Activated CD4-positive, alpha-beta T cell treated with anti-CD3 and anti-CD28 coated beads, Interleukin-2, amount 50 U/mL, for 24 hours (primary cell): ENCODE measurements around the gene COL19A1.

Experiments
- DNase-seq, 2 donors: peaks; one replicate each; pipeline ENCODE4 v3.0.0-alpha.2; 2020; ENCODE audit warnings: low read depth in 1 of 2, low spot score in 1 of 2

COL19A1 gene

DNA sequence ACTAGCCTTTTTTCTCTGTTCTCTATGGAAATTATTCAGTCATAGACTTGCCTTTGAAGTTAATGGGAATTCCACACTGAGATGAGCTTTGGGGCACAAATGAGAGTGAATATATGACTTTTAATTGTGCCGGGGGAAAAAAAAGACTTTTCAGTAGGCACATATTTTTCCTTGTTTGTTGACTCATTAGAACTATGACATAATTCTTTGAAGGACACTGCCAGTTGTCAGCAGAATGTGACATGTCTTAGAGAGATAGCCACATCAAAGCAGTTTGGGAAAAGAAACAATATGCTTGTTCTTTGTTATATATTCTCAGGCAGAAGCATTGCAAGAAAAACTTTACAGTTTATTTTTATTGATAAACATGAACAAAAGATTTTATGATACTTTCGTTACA, 298.2 kb downstream of the COL19A1 start:
- no peak for DNase-seq

DNA sequence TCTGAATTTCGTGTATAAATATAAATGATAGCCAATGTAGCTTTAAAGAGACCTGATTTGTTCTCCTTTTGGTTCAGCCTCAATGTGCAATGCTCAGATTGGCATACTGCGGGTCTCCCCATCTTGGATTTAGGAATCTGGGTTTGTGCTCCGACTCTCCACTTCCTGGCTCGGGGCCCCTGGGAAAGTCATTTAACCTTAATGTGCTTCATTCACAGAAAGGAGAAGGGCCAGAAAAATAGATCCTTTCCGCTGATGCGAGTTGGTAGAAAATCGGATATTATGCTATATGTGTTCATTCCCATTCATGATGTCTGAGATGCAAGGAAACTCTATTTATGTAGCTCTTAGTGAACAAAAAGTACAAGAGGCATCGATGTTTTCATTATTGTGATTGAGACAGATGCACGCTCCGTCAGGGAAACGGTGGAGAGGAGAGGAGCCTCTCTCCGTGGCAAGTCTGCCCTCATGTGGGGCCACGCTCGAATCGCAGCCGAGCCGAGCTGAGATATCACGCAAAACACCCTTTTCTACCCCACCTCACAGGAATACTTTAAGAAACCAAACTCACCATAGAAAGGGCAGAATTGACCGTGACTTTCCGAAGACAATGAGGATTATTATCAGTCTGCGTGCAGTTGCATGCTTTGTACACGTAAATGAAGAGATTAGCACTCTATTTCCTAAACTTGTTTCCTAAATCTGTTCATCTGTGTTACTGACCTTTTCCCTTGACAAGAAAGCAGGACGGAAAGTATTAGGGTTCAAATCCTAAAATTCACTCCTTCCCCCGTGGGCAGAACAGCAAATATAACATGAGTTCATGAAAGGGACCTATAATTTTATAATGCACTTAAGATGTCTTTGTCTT, 300.0 kb downstream of the COL19A1 start:
- no peak for DNase-seq

DNA sequence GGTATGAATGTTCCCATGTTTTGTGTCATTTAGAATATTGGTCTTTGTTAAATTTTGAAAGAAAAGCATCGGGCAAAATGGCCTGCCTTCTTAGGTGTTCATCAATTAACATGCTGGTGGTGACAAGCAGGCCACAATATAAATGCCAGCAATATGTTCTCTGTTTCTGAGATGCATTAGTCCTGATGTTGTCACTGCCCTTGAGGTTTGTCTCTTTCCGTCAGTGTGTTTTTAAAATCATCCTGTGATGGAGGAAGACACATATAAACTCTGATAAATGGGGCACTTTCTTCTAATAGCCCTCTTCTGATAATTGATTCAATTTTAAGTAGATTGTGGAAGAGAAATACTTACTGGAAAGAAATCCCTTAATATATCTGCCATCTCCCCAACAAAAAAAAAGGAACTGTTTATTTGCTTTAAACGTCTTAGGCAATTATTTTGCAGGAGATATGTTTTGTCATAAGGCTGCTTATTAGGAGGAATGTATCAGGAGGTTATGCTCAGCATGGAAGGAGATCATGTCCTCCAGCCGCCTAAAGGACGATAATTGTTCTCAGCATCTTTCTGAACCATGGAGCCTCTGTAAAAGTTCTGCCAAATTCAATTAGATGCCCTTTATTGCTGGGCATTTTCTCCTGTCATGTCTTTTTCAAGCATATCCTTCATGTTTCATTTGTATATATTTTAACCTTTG, 302.5 kb downstream of the COL19A1 start:
- no peak for DNase-seq

DNA sequence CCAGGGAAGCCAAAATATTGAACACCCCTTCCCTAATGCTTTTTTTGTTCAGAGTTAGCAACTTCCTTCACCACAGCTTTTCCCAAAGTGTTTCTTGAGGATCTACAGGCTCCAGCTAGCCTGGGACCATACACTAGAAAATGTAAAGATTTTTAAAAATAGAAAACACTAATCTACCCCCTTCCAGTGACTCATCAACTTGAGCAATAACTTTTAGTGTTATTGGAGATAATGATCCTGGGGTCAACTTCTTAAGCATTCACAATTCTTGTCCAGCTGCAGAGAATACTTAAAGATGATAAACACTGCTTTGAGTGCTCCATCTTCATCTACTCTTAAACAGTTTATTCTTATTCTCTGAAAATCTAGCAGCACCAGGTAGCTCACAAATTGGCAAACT, 304.9 kb downstream of the COL19A1 start:
- no peak for DNase-seq

DNA sequence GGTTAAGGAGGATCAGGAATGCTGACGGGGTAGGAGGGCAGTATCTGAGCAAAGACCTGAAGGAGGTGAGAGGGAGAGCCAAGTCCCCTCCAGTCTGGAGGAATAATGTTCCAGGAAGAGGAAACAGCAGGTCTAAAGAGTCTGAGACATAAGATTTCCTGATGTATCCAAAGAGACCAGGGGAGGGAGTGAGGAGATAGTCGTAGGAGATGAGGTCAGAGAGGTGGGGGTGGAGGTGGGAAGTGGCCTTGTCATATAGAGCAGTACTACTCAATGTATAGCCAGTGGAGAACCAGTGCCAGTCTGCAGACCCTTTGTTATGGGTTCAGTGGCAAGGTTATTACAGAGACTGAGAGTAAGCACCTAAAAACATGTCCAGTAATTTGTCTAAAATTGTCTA, 305.9 kb downstream of the COL19A1 start:
- no peak for DNase-seq

DNA sequence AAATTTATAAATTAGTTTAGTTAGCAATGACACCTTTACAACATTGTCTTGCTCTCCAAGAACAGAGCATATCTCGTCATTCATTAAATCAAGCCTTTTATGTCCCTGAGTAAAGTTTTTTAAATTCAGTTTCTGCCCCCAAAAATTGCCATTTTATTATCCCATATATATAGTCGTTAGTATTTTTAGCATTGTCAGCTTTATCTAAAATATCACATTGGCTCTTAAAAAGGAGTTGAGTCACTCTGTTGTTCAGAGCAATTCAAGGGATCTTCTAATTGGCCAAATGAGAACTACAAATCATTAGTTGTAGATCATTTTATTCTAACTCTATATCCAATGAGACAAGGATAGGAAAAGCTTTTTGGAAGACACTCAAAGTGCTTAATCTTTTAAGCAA, 309.4 kb downstream of the COL19A1 start:
- DNase-seq, result no peak

DNA sequence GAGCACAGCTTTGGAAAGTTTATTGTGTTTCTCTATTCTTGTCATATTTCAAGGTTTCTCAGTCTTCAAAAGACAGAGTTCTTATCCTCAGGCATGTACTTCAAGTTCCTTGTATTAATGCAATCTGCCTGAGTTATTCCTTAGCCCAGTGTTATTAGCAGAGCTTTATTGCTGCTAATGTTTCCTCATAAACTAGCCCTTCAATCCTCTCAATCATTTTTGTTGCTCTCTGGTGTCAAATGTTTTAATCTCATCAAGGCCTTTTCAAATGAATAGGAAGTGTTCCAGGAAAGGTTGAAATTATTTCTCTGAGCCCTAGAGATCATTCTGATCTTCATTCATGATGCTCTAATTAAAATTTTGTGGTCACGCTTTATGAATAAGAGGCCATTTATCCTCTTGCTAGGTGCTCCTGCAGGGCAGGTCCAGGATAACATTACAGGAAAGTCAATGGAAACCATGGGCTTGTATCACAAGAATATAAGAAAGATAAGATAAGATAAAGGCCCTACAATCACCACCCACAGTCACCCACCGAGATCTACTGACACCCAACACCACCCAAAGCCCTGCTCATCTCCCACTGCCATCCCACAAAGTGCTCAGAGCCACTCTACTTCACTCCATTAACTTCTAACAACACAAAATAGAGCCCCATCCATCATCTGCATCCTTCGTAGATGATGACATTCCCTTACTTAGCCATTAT, 310.6 kb downstream of the COL19A1 start:
- no peak for DNase-seq

DNA sequence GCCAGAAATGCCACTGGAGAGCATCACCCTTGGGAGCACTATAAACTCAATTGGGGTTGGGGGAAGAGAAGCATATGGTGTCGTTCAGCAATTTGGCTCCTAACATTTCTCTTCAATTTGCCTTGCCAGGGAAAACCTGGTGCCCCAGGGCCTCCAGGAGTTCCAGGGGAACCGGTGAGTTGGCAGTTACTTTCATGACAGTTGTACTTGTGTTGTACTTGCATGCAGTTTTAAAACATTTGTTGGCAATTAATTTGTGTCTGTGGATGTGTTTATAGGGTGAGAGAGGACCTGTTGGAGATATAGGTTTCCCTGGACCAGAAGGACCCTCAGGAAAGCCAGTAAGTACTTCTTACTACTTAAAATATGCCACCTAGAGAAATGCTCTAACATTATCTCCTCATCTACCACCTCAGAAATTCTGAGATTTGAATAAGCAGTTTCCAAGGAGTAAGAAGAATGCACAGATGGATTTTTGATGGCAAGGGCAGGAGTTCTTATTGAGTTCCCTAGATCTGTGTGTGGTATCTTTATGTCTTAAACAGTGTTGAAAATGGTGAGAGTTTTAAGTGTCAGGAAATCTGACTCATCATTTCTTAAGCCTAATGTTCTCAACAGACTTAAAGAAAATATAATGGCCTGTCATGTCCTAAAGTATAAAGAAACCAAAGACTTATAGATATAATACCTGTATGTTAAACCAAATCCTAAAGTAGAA, 314.0 kb downstream of the COL19A1 start:
- no peak for DNase-seq

DNA sequence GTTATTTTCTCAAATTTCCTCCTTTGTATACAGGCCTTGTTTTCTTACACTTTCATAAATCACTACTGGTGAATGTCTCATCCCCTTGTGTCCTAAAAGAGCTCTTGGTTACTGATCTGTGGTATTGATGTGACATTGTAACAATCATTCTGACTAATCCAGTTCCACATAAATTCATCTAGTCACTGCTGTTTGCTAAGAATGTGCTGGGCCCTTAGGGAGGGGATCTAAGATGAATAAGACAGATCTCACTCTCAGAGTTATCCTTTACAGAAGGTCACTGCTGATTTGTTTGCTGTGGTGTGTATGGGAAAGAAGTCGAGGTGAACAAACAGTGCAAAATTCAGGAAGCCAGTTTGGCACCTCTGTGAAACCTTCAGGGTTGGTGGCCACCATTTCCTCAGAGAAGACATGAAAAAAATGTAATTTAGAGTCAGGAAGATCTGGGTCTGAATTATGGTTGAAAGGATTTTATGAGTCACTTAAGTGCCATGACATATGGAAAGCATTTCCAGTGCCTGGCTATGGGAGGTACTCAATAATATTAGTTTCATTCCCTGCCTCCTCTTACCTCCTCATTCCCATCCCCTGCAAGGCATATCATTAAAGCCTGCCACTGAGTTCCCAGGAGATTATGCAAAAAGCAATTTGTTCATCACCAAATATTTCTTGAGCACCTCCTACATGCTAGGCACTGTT, 314.7 kb downstream of the COL19A1 start:
- no peak for DNase-seq

DNA sequence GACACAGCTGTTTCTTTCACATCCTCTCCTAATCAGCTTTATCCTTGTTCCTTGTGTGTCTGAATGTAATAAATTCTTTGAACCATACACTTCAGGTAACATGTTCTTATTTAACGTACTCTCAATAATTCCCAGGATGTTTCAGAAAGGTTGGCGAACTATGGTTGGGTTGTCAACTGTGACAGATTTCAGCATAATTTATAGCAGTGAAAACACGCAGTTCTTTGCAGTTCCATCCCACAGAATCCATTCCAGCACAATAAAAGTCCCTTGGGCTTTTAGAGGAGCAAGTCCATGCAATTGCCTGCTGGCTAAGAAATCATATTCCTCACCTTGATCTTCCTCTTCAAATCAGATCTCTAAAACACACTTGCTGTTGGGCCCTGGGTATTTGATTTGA, 317.2 kb downstream of the COL19A1 start:
- DNase-seq, result no peak

DNA sequence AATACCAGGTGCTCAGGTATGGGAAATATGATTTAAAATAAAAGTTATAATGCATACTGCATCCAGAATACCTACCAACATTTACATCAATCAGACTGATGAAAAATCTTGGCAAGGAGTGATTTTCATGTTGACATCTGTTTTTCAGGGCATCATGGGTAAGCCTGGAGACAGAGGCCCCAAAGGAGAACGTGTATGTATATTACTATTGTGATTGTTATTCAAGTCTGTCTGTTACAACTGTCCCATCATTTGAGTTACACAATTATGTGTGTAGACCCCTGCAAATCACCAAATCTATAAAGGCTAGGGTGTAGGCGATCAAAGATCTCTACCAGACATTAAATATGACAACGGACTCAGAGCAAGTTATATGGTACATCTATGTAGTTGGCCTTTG, 318.4 kb downstream of the COL19A1 start:
- DNase-seq, result no peak

DNA sequence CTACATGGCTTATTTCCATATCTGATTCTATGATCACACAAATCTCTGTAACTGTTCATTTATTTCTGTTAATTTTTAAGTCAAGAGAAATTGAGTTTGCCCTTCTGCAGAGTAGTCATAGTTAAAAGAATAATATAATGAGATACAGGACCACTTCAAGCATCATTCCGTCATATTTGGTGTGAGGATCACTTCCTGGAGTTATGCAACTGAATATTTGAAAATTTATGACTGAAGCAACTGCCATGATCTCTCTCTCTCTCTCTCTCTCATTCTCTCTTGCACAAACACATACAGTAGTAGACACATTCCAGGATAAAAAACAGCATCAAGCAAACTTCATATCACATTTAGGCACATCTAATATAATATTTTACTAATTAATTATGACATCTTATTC, 320.1 kb downstream of the COL19A1 start:
- no peak for DNase-seq

DNA sequence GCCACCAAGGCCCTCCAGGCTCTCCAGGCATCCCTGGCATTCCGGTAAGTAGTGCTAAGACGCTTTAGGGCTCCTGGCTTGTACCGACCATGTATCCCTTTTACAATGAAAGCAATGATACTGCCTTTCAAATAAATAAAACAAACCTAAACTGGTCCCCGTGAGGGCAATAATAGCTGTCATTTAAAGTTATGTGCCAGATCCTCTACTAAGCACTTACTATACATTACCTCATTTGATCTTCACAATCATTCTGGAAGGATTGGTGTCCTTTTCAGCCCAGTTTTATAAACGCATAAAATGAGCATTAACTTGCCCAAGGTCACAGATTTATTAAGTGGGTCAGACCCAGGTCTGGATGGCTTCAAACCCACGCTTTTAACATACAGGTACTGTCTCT, 321.8 kb downstream of the COL19A1 start:
- no peak for DNase-seq

DNA sequence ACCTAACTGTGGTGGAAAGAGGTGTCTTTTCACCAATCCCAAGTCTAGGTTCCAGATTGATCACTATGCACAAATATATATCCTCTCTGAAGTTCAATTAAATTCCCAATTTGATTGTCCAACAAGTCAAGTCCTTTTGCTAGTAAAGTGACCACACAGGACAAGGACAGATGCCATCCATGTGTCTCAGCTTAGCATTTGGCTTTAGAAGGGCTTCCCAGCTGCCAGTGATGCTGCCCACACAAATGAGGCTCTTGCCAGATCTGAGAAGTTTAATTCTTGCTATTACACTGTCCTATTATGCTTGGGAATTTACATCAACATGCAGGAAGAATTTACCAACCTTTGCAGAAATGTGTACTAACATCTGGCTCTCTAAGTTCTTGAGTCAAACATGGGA, 328.1 kb downstream of the COL19A1 start:
- DNase-seq, result no peak

DNA sequence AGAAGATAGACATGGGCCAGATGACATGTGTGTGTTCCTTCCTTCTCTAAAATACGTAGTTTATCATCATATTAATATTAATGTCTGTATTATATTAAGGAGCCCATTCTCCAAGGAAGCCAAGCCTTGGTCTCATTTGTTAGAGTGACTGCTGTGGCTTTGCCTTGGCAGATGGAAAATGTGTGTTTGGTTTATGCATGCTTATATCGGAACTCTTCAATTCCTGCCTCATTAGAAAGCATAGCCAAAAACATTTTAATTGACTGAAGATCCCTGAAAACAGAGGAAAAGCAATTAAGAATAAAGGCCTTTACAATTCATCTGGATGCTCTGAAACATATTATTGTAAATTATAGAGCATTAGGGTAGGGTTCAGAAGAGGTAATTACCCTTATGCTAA, 330.2 kb downstream of the COL19A1 start:
- no peak for DNase-seq

DNA sequence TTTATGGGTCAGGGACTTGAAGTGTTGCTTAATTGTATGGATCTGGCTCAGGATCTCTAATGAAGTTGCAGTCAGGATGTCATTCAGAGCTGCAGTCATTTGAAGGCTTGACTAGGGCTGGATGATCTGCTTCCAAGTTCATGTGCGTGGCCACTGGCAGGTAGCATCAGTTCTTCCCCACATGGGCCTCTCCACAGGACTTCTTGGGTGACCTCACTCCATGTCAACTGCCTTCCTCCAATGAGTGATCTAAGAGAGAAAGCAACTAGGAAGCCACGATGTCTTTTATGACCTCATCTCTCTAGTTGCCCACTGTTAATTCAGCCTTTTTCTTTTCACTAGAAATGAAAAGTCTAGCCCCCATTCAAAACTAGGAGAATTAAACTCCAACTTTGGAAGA, 332.4 kb downstream of the COL19A1 start:
- no peak for DNase-seq

DNA sequence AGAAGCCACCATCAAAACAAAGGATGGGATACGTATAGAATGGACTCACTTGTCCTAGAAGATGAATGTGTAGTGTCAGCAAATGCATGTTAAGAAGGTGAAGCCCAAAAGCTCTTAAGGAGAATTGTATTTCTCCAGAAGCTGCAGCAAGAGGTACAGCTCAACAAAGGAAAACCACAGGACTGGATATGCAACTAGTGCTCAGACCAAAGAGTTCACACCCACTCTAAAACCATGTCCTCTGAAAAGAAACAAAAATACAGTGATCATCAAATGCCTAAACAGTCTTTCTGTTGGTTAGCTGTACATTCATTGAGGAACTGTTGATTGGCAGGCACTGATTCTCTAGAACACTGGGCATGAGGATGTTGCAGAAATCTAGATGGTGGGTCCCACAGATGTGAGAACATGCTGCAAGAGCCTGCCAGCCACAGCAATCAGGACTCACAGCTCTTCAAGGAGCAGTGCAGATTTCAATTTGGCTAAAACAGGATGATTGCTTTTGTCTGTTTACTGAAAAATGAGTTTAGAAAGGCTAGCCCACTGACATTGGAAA, 342.0 kb downstream of the COL19A1 start:
- no peak for DNase-seq

DNA sequence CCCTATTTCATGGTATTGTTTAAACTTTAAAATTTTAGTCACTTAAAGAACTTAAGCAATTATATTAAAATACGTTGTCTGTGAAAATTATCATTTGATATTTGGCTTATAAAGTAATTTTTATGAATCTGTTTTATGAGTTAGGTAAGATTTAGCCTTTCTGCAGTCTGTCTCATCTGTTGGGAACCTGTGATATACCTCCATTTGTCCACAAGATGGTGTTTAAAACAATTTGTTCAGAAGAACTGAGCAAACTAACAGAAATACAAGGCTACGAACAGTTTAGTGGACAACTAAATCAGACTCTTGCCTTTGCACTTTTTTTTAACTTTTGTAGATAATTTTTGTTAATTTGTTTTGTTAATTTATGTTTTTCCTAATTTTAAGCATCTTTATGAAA, 344.1 kb downstream of the COL19A1 start:
- no peak for DNase-seq

DNA sequence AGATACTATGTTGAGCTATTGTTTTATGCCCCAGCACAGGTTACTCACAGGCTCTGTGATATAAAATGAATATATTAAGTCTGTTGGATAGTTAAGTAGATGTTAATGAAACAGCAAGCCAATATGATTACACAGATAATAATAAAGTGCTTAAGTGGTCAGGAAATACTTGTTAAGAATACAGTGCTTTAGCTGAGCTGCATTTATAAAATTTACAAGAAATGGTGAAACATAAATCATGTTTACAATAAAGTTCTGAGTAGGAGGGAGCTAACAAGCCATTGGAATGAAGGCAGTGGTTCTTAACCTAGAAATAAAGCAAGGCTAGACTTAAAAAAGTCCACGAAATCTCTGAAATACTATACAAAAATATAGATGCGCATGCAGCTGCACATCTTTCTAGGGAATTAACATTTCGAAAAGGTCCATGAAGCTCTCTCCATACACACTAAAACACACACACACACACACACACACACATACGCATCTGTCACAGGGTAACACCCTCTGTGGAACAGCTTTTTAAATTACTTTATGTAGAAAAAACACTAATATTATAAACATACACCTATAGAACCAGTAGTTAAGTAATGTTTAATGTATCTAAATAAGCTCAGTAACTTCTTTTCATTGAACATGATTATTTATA, 349.2 kb downstream of the COL19A1 start:
- DNase-seq, result no peak

DNA sequence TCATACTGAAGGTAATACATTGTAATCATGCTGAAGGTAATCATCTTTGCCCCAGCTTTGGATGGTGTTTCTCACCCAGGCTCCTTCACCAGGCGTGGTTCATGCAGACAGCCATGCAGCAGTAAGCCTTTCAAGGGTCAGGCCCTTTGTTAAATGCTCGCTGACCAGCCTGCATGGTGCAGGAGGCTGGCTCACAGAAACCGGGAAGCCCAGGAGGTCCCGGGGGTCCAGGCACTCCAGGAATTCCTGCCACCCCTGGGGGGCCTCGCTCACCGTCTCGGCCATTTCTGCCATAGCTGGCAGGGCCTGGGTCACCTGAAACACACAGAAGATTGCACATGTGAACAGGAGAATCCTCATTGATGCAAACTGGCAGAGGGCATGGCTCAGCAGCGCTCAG, 350.4 kb downstream of the COL19A1 start:
- no peak for DNase-seq
